Endothelial cell of umbilical vein (primary cell): ENCODE measurements around the gene GSTO2.

Experiments used
- EZH2 ChIP-seq: IDR thresholded peaks from 2 replicates; pipeline ENCODE4 v1.6.1; 2012; ENCODE audit warnings: borderline replicate concordance, low read depth, mild to moderate bottlenecking, moderate library complexity, low read length, inconsistent platforms; ENCODE audit not compliant: severe bottlenecking
- JUN ChIP-seq: IDR thresholded peaks from 2 replicates; pipeline ENCODE4 v1.6.1; 2011; ENCODE audit warnings: borderline replicate concordance, low read depth; ENCODE audit not compliant: insufficient read length, insufficient read depth
- POLR2A ChIP-seq: IDR thresholded peaks from 2 replicates; pipeline ENCODE4 v1.6.1; 2012; ENCODE audit warnings: low read depth, mild to moderate bottlenecking, control low read depth, low read length
- POLR2AphosphoS5 ChIP-seq: IDR thresholded peaks from 2 replicates; pipeline ENCODE4 v1.6.1; 2012; ENCODE audit warnings: low read depth, mild to moderate bottlenecking, control low read depth, low read length, moderate library complexity; ENCODE audit not compliant: insufficient read depth
- TF ChIP-seq, protein P1 (sequence below), 2 donors: IDR thresholded peaks; 1 replicate in 1 of 2; 2 replicates in 1 of 2; pipeline ENCODE4 v1.5.1; 2011; ENCODE audit warnings: low read length in 2 of 2, mild to moderate bottlenecking in 2 of 2, moderate library complexity in 2 of 2, control low read depth in 1 of 2, inconsistent platforms in 1 of 2, low read depth in 1 of 2; ENCODE audit not compliant: insufficient read depth in 1 of 2; ENCODE audit errors: extremely low read depth in 1 of 2
- TF ChIP-seq, protein P2 (sequence below): IDR thresholded peaks from 2 replicates; pipeline ENCODE4 v1.6.1; 2011; ENCODE audit not compliant: insufficient read depth, insufficient read length

DNA sequence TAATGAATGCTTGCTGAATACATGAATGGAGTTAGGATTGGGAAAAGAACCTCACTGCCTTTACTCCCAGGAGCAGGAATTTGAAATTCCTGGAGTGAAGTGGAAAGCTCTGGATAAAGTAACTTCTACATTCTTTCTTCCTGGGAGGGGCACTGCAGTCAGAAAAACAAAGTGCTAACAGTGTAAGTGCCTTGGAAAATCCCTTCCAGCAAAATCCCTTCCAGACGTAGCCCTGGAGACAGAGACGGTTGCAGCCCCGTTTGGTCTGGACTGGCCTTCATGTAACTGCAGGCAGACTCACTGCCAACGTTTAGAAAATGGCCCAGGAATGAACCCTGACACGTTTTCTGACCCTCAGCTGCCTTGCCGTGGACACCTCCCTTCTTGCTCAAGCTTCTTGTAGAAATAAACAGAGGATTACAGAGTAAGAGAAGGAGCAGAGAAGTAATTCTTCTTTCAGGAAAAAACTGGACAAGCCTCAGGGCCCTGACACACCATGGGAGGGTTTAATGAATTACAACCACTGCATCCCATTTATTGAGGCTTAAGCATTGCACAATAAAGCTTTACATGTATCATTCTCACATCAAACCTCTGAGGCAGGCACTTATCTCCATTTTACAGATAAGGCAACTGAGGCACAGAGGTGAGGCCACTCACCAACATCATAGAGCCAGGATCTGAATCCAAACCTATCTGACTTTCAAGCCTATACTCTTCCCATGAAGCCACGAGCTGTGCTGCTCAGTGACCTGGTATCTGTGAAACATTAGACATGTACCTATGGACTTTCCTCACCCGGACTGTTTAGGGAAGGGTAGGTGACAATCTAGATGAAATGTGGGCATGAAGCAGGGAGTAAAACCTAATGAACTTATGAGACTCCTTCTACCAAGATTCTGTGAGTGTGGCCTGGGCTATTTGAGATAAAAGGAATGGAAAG is 61.5 kb downstream of the GSTO2 start:
- no peak for TF ChIP-seq POLR2A
- TF ChIP-seq EZH2, result no peak
- TF ChIP-seq, protein P1, sequence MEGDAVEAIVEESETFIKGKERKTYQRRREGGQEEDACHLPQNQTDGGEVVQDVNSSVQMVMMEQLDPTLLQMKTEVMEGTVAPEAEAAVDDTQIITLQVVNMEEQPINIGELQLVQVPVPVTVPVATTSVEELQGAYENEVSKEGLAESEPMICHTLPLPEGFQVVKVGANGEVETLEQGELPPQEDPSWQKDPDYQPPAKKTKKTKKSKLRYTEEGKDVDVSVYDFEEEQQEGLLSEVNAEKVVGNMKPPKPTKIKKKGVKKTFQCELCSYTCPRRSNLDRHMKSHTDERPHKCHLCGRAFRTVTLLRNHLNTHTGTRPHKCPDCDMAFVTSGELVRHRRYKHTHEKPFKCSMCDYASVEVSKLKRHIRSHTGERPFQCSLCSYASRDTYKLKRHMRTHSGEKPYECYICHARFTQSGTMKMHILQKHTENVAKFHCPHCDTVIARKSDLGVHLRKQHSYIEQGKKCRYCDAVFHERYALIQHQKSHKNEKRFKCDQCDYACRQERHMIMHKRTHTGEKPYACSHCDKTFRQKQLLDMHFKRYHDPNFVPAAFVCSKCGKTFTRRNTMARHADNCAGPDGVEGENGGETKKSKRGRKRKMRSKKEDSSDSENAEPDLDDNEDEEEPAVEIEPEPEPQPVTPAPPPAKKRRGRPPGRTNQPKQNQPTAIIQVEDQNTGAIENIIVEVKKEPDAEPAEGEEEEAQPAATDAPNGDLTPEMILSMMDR (IDR thresholded peaks at IDR 0.05; ENCODE audit: extremely low read depth in 1 of 2, insufficient read depth in 1 of 2, low read depth in 1 of 2, low read length in 2 of 2), result no peak
- no peak for TF ChIP-seq JUN
- TF ChIP-seq POLR2AphosphoS5, result no peak
- TF ChIP-seq, protein P2, sequence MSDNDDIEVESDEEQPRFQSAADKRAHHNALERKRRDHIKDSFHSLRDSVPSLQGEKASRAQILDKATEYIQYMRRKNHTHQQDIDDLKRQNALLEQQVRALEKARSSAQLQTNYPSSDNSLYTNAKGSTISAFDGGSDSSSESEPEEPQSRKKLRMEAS, result no peak
